Chondrocyte (in vitro differentiated cells): ENCODE results near the gene SCGB3A2. TPM values are rescaled to one million over a fixed set of nuclear protein-coding genes. Genes with fewer than 3 reads are reported as not detected.

Experiments
- DNase-seq: peaks from one replicate; pipeline ENCODE4 v3.0.0; 2021; ENCODE audit warnings: mixed read lengths, low spot score
- H3K27ac Mint-ChIP-seq: one replicate; pipeline ENCODE4 v1.8.0; 2021; ENCODE audit warnings: mild to moderate bottlenecking, moderate library complexity, mixed read lengths; ENCODE audit not compliant: unreplicated experiment
- H3K27me3 Mint-ChIP-seq: 2 replicates; pipeline ENCODE4 v1.8.0; 2021; ENCODE audit warnings: low read depth, mixed read lengths
- H3K36me3 Mint-ChIP-seq: 2 replicates; pipeline ENCODE4 v1.8.0; 2021; ENCODE audit warnings: low read depth, mixed read lengths
- H3K4me1 Mint-ChIP-seq: 2 replicates; pipeline ENCODE4 v1.8.0; 2021; ENCODE audit warnings: low read depth, mild to moderate bottlenecking, mixed read lengths
- H3K4me3 Mint-ChIP-seq: one replicate; pipeline ENCODE4 v1.8.0; 2021; ENCODE audit warnings: mild to moderate bottlenecking, moderate library complexity, mixed read lengths; ENCODE audit not compliant: unreplicated experiment
- H3K9me3 Mint-ChIP-seq: 2 replicates; pipeline ENCODE4 v1.8.0; 2021; ENCODE audit warnings: low read depth, mixed read lengths
- total RNA-seq: library from RNA; stranded (reverse); gene quantifications from 3 replicates; pipeline ENCODE4 v1.2.1, GENCODE V29; 2021
- TF ChIP-seq, protein P1 (sequence below): fragments of 200-600 bp; sonication (generic); IDR thresholded peaks from 2 replicates; pipeline ENCODE4 v1.5.0; 2021; ENCODE audit warnings: antibody characterized with exemption, mild to moderate bottlenecking, moderate library complexity

The SCGB3A2 gene
- total RNA-seq, 1 donor from 2014 or later: not detected

DNA sequence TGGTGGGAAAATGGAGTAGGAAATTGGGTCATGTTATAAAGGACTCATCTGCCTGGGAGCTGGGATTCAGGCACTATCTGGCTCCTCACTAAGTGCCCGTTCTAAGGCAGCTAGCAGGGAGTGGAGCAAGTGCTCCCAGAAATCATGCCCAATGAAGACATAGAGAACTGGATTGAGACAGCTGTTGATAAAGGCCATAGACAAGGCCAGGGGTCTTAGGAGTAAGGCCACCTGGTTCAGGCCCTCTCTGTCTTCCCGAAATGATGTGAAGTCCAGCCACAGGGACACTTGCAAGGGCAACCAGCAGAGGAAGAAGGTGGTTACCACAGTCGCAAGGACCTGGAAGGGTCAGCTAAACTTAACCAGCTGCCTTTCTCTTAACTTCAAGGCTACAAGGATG, 26.9 kb upstream of the SCGB3A2 start:
- TF ChIP-seq, protein P1, sequence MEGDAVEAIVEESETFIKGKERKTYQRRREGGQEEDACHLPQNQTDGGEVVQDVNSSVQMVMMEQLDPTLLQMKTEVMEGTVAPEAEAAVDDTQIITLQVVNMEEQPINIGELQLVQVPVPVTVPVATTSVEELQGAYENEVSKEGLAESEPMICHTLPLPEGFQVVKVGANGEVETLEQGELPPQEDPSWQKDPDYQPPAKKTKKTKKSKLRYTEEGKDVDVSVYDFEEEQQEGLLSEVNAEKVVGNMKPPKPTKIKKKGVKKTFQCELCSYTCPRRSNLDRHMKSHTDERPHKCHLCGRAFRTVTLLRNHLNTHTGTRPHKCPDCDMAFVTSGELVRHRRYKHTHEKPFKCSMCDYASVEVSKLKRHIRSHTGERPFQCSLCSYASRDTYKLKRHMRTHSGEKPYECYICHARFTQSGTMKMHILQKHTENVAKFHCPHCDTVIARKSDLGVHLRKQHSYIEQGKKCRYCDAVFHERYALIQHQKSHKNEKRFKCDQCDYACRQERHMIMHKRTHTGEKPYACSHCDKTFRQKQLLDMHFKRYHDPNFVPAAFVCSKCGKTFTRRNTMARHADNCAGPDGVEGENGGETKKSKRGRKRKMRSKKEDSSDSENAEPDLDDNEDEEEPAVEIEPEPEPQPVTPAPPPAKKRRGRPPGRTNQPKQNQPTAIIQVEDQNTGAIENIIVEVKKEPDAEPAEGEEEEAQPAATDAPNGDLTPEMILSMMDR: no peak
- Mint-ChIP-seq H3K27ac (no peak overlapping the region), H3K4me1 (no peaks in the 10 kb centered on the region), H3K27me3 (peaks cover 64% of the 10 kb centered on the region), H3K36me3 (no peaks in the 10 kb centered on the region), H3K9me3 (no peaks in the 10 kb centered on the region), H3K4me3 (no peak overlapping the region)
- DNase-seq: no peak

DNA sequence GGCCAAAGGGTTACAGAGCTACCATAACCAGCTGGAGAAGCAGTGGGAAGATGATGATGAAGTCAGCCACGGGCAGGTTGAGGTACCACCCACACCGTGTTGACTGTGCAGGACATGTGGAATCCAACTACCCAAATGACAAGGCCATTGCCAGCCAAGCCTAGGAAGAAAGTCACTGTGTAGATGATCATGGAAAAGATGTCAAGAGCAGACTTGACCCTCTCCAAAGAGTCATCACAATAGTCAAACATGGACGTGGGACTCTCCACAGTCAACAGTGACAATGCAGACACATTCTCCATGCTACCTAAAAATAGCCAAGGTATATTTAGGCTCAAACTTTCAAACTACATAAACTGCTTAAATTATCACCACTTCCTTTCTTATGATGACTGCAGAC, 26.1 kb upstream of the SCGB3A2 start:
- TF ChIP-seq, protein P1: no peak
- H3K9me3 Mint-ChIP-seq: no peaks in the 10 kb centered on the region
- no peaks in the 10 kb centered on the region for H3K36me3 Mint-ChIP-seq
- peaks cover 57% of the 10 kb centered on the region for H3K27me3 Mint-ChIP-seq
- DNase-seq: no peak
- H3K27ac Mint-ChIP-seq: no peak overlapping the region
- H3K4me3 Mint-ChIP-seq: no peak overlapping the region
- no peaks in the 10 kb centered on the region for H3K4me1 Mint-ChIP-seq

DNA sequence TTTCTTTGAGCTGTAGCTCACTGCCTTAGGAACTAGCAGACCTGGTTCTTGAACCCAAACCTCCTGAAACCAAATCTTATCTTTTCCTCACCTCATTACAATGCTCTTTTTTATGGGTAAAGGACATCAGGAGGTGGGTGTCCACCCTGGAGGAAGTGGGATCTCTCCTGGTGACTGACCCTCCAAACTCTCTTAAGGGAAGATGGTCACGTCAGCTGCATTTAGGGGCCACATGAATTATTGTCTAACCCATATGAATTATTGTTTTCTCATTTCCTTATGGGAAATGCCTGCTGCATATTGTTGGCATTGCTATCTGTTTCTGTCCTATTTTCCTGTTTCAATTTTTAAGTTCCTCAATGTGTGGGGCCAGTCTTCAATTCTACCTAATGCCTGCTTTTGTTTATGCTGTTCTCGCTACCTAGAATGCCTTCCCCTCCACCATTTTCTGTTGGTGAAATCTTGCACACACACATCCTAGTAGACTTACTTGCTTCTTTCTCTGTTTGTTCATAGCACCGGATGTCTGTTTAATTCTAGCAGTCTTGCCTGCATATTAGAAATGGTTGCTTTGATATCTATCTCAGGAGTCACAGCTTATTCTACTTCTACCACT, 25.0 kb upstream of the SCGB3A2 start:
- Mint-ChIP-seq H3K27ac (no peak overlapping the region), H3K36me3 (no peaks in the 10 kb centered on the region), H3K9me3 (no peaks in the 10 kb centered on the region), H3K27me3 (peaks cover 54% of the 10 kb centered on the region), H3K4me1 (peaks cover 3% of the 10 kb centered on the region), H3K4me3 (no peak overlapping the region)
- TF ChIP-seq, protein P1: no peak
- DNase-seq: no peak

GRCh38 chr5:147854331-147854730, 24.2 kb upstream of the SCGB3A2 start:
- Mint-ChIP-seq H3K4me3 (no peak overlapping the region), H3K36me3 (no peaks in the 10 kb centered on the region), H3K27me3 (peaks cover 52% of the 10 kb centered on the region), H3K4me1 (peaks cover 3% of the 10 kb centered on the region), H3K27ac (no peak overlapping the region), H3K9me3 (no peaks in the 10 kb centered on the region)
- no peak for DNase-seq
- TF ChIP-seq, protein P1: no peak

- Mint-ChIP-seq H3K4me3 (no peak overlapping the region), H3K27me3 (peaks cover 49% of the 10 kb centered on the region), H3K9me3 (no peaks in the 10 kb centered on the region), H3K36me3 (no peaks in the 10 kb centered on the region), H3K27ac (no peak overlapping the region), H3K4me1 (peaks cover 3% of the 10 kb centered on the region)
- no peak for DNase-seq
- TF ChIP-seq, protein P1: no peak
Observed at GRCh38 chr5:147854894-147855773, 23.4 kb upstream of the SCGB3A2 start.
